Immature natural killer cell (primary cell): ENCODE results near the gene SLC22A3. TPM values are rescaled to one million over a fixed set of nuclear protein-coding genes. Genes with fewer than 3 reads are reported as not detected.
"Not testable (repeated sequence)": the region's sequence is repeated elsewhere in the genome, so short reads cannot be mapped to it uniquely, and the experiment has no call there.

ENCODE experiments used
- DNase-seq, 3 donors: peaks; one replicate each; pipeline ENCODE4 v3.0.0; 2022; ENCODE audit warnings: mixed read lengths in 1 of 3
- H3K27ac Mint-ChIP-seq, 6 donors: one replicate each; pipeline ENCODE4 v1.8.0; 2020; ENCODE audit warnings: mixed read lengths in 6 of 6, mild to moderate bottlenecking in 5 of 6, inconsistent platforms in 4 of 6, moderate library complexity in 3 of 6
- H3K27me3 Mint-ChIP-seq, 3 donors: one replicate each; pipeline ENCODE4 v1.8.0; 2020 to 2021; ENCODE audit warnings: low read depth in 3 of 3, mild to moderate bottlenecking in 3 of 3, mixed read lengths in 3 of 3, moderate library complexity in 3 of 3, inconsistent platforms in 1 of 3
- H3K36me3 Mint-ChIP-seq, 3 donors: one replicate each; pipeline ENCODE4 v1.8.0; 2020; ENCODE audit warnings: mixed read lengths in 3 of 3, inconsistent platforms in 2 of 3, mild to moderate bottlenecking in 2 of 3
- H3K4me1 Mint-ChIP-seq, 2 donors: one replicate each; pipeline ENCODE4 v1.8.0; 2020; ENCODE audit warnings: inconsistent platforms in 2 of 2, mild to moderate bottlenecking in 2 of 2, mixed read lengths in 2 of 2, moderate library complexity in 1 of 2
- H3K4me3 Mint-ChIP-seq, 5 donors: one replicate each; pipeline ENCODE4 v1.8.0; 2020; ENCODE audit warnings: mild to moderate bottlenecking in 5 of 5, mixed read lengths in 5 of 5, inconsistent platforms in 3 of 5, moderate library complexity in 3 of 5
- H3K9me3 Mint-ChIP-seq, 6 donors: one replicate each; pipeline ENCODE4 v1.8.0; 2020; ENCODE audit warnings: mild to moderate bottlenecking in 6 of 6, mixed read lengths in 6 of 6, inconsistent platforms in 4 of 6, moderate library complexity in 3 of 6
- polyA plus RNA-seq, 3 donors: library from polyadenylated mRNA; unstranded; fragments of 300-500 nt; fragmentation: Illumina TruSeq; gene quantifications; one replicate each; pipeline ENCODE4 v1.2.3, GENCODE V29; 2021

Gene SLC22A3
- polyA plus RNA-seq, 3 donors from 2014 or later = 0.11 TPM; not detected in 2

DNA sequence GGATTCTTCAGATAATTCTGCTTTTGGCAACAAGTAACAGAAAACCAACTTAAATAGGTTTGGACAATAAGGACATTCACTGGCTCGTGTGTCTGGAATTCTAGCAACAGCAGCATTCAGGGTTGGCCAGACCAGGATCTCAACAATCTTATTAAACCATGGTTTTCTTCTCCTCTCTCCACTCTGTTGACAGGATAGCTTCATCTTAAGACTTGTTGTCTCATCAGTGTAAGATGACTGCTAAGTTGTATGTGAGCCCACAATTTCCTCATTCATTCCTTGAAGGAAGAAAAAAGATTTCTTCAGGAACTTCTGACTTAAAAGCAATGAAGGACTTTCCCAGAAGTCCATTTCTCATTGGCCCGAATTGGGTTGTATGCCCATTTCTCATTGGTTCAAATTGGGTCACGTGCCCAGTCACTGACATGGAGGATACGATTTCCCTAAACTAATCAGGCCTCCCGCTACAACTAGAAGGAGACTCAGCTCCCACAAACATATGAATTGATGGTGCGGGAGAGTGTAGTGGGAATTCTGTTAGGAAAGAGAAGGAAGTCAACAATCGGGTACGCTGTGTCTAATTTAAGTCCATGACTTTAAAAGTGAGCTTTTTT lies 83.7 kb downstream of the SLC22A3 start:
- Mint-ChIP-seq H3K4me3 (no peak overlapping the region), H3K27ac (no peak overlapping the region), H3K4me1 (peaks cover 11 to 16% of the 10 kb centered on the region in 2 donors), H3K9me3 (no peaks in the 10 kb centered on the region), H3K36me3 (peaks cover 0 to 4% (median 0%) of the 10 kb centered on the region in 3 donors), H3K27me3 (peaks cover 0 to 12% (median 5%) of the 10 kb centered on the region in 3 donors)
- DNase-seq = no peak

DNA sequence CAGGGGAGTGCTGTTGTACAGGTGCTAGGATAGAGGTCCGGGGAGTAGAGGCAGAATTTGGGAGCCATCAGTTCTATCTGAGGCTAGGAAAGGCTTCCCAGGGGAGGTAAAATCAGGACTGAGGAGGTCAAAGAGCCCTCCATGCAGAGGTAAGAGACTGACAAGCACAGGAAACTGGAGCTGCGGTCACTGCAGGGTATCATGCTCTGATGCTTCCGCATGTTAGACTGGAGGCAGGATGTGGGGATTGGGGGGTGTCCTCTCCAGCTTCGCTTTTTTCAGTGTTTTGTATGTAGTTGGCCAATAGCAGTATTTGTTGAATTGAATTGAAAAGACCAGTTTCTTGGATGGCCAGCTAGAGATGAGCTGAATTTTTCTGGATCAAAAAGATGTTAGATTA lies 87.8 kb downstream of the SLC22A3 start:
- peaks cover 11 to 16% of the 10 kb centered on the region in 2 donors for H3K4me1 Mint-ChIP-seq
- DNase-seq = no peak
- peaks cover 0 to 7% (median 6%) of the 10 kb centered on the region in 3 donors for H3K27me3 Mint-ChIP-seq
- H3K27ac Mint-ChIP-seq = peak overlapping the region in 2 of 6 donors; percentile 13 to 36
- H3K36me3 Mint-ChIP-seq = peaks cover 4 to 18% (median 12%) of the 10 kb centered on the region in 3 donors
- no peaks in the 10 kb centered on the region for H3K9me3 Mint-ChIP-seq
- H3K4me3 Mint-ChIP-seq = no peak overlapping the region

DNA sequence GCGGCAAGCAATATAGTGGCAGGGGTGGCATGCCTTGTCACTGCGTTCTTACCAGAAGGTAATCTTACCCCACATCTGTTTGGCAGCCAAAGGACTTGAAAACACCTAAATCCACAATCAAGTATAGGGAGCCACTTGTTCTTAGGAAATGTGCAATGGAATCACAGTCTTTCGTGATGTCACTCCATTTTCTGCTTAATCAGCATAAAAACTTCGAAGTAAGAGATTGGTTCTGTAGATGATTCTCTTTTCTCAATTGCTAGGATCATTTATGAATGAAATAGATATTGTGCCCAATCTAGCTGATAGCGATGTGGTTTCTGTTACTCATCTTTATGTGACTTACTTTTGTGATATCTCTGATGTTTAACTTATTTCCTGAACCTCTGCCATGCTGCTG lies 89.0 kb downstream of the SLC22A3 start:
- Mint-ChIP-seq H3K27me3 (peaks cover 0 to 3% (median 2%) of the 10 kb centered on the region in 3 donors), H3K4me1 (peaks cover 11 to 16% of the 10 kb centered on the region in 2 donors), H3K36me3 (peaks cover 4 to 19% (median 12%) of the 10 kb centered on the region in 3 donors), H3K9me3 (no peaks in the 10 kb centered on the region), H3K4me3 (no peak overlapping the region), H3K27ac (no peak overlapping the region)
- no peak for DNase-seq

DNA sequence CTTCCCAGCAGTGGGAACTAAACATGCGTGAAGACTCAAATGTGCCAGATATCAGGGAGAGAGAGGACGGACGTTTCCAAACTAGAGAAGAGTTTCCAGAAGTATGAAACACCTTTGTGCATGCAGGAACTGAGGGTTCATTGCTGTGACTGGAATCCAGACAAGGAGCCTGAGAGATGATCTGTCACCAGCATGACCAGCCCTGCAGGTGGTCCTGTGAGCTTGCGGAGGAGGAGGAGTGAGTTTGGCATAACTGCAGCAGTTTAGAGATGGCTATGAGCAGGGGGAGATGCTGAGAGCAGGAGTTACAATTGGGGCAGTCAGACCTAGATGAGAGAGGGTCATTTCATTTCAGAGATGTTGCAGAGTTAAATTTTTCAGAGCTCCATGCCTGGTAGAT lies 89.6 kb downstream of the SLC22A3 start:
- peaks cover 0 to 2% (median 2%) of the 10 kb centered on the region in 3 donors for H3K27me3 Mint-ChIP-seq
- peak overlapping the region in 1 of 6 donors; percentile 26 for H3K27ac Mint-ChIP-seq
- DNase-seq = no peak
- no peak overlapping the region for H3K4me3 Mint-ChIP-seq
- H3K36me3 Mint-ChIP-seq = peaks cover 4 to 19% (median 12%) of the 10 kb centered on the region in 3 donors
- peaks cover 11 to 16% of the 10 kb centered on the region in 2 donors for H3K4me1 Mint-ChIP-seq
- H3K9me3 Mint-ChIP-seq = no peaks in the 10 kb centered on the region

DNA sequence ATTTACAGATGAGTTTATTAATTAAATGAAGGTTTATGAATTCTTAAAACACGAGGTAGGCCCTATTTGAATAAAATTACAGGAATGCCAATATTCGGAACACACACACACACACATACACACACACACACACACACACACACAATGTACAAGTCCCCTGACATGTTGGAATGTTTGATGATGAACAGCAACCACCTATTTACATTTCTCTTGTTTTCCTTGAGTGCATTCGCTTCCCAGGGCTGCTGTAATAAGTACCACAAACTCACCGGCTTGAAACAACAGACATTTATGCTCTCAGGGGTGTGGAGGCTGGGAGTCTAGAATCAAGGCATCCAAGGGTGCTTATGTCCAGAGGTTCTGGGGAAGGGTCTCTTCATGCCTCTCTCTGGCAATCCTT lies 90.3 kb downstream of the SLC22A3 start:
- Mint-ChIP-seq H3K27ac (no peak overlapping the region), H3K9me3 (no peaks in the 10 kb centered on the region), H3K27me3 (peaks cover 0 to 5% (median 0%) of the 10 kb centered on the region in 3 donors), H3K36me3 (peaks cover 4 to 23% (median 12%) of the 10 kb centered on the region in 3 donors), H3K4me3 (no peak overlapping the region), H3K4me1 (peaks cover 11 to 20% of the 10 kb centered on the region in 2 donors)
- DNase-seq = no peak

DNA sequence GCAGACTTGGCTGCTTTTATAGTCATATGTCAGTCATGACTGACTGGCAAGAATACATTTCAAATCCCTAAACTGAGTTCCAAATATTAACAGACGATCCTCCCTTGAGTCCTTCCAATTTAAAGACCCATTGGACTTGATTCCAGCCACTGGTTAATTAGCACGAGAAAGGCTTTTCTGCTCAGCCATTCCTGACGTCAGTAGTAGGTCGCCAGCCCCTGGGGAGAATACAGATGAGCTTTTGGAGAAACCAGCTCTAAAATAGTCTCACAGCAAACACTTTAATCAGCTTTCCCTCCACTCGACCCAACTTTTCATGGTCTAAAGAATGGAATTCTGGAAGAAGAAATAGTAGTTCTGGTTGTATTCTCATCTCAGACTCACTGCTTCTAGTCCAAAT lies 91.6 kb downstream of the SLC22A3 start:
- no peak overlapping the region for H3K4me3 Mint-ChIP-seq
- H3K27me3 Mint-ChIP-seq = peaks cover 0 to 5% (median 0%) of the 10 kb centered on the region in 3 donors
- H3K27ac Mint-ChIP-seq = no peak overlapping the region
- H3K4me1 Mint-ChIP-seq = peaks cover 11 to 20% of the 10 kb centered on the region in 2 donors
- no peaks in the 10 kb centered on the region for H3K9me3 Mint-ChIP-seq
- H3K36me3 Mint-ChIP-seq = peaks cover 4 to 29% (median 12%) of the 10 kb centered on the region in 3 donors
- no peak for DNase-seq

DNA sequence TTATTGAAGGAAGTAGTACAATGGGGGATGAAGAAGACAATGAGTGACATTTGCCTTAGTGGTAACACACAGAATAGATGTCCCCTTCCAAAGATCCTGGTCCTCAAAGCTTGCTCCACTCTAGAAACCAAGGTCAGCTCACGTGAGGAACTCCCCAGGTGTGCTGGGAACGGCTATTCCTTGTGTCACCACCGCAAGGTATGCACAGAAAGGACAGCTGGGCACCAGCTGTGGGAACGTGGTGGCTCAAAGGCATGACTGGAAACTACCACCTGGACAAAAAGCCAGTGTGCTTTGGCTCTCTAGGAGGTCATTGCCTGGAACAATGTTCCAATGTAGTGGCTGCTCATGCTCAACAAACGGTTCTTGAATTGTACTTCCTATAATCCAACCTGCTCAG lies 94.0 kb downstream of the SLC22A3 start:
- H3K9me3 Mint-ChIP-seq = no peaks in the 10 kb centered on the region

DNA sequence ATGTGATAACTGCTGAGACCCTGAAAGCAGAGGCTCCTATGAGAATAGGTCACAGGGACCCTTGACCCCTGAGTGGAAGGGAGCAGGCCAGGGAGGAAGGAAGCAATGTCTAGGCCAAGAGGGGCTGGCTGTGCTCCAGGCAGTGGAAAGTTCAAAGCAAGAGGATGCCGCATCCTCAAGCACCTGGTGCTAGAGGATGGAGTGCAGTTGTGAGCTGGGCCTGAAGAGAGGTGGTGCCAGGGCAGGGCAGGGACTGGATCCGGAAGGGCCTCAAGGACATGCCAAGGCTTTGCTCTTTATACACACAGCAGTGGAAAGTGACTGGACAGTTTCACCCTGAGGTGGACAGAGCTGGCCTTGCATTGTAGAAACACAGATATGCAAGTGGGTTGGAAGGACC lies 97.0 kb downstream of the SLC22A3 start:
- peaks cover 0 to 5% (median 3%) of the 10 kb centered on the region in 3 donors for H3K27me3 Mint-ChIP-seq
- H3K27ac Mint-ChIP-seq = no peak overlapping the region

More for the DNA sequence above, 94.0 kb downstream of the SLC22A3 start:
- Mint-ChIP-seq H3K4me1 (peaks cover 11 to 20% of the 10 kb centered on the region in 2 donors), H3K4me3 (no peak overlapping the region), H3K27ac (no peak overlapping the region), H3K27me3 (peaks cover 0 to 5% (median 3%) of the 10 kb centered on the region in 3 donors), H3K36me3 (peaks cover 18 to 47% (median 34%) of the 10 kb centered on the region in 3 donors)
- DNase-seq = no peak

DNA sequence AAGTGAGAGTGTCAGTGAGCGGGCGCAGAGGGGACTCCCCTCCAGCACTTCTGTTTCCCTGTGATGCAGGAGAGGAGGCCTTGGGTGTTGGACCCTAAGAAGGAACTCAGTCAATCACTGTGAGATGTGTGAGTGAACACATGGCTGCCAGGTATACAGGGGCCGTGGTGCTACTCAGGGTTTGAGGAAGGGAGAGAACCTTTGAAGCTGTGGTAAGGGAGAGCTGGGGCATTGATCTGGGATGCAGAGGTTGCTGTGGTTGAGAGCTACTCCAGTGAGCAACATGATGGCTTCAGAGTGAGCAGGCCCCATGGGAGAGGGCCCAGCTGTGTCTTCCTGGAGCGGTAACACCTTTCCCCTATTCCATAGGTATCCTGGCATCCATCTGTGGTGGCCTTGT lies 99.2 kb downstream of the SLC22A3 start:
- Mint-ChIP-seq H3K36me3 (peaks cover 24 to 52% (median 38%) of the 10 kb centered on the region in 3 donors), H3K9me3 (no peaks in the 10 kb centered on the region), H3K27ac (peak overlapping the region in 1 of 6 donors; percentile 2), H3K4me3 (no peak overlapping the region), H3K4me1 (peaks cover 15 to 30% of the 10 kb centered on the region in 2 donors), H3K27me3 (peaks cover 0 to 5% (median 3%) of the 10 kb centered on the region in 3 donors)
- no peak for DNase-seq

More for the DNA sequence above, 97.0 kb downstream of the SLC22A3 start:
- Mint-ChIP-seq H3K4me1 (peaks cover 15 to 30% of the 10 kb centered on the region in 2 donors), H3K36me3 (peaks cover 14 to 46% (median 26%) of the 10 kb centered on the region in 3 donors), H3K4me3 (no peak overlapping the region), H3K9me3 (no peaks in the 10 kb centered on the region)
- no peak for DNase-seq

DNA sequence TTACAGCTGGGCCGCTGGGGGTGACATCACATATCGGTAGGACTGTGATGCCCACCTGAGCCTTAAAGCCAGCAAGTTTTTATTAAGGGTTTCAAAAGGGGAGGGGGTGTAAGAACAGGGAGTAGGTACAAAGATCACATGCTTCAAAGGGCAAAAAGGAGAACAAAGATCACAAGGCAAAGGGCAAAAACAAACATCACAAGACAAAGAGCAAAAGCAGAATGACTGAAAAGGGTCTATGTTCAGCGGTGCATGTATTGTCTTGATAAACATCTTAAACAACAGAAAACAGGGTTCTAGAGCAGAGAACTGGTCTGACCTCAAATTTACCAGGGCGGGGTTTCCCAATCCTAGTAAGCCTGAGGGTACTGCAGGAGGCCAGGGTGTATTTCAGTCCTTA lies 101.6 kb downstream of the SLC22A3 start:
- H3K27ac Mint-ChIP-seq, DNase-seq, H3K4me3 Mint-ChIP-seq, H3K27me3 Mint-ChIP-seq, H3K9me3 Mint-ChIP-seq: not testable (repeated sequence)
- peaks cover 15 to 26% of the 10 kb centered on the region in 2 donors for H3K4me1 Mint-ChIP-seq
- peaks cover 31 to 58% (median 51%) of the 10 kb centered on the region in 3 donors for H3K36me3 Mint-ChIP-seq

DNA sequence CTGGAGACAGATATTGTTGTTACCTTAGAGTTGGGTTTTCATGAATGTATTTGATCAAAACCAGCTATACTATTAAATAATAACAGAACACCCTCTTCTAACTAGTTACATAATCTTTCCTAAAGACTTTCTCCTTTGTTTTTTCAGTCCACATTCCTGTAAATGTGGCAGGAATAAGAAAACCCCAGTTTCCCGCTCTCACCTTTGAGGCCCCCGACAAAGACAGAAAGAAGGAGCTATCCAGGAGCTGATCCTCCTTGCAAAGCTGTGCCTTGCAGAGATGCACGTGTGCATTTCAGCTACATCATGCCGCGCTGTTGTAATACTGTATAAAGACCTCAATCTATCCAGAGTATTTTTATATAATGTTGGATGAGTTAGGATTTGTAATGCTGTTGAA lies 102.7 kb downstream of the SLC22A3 start:
- peaks cover 11 to 18% of the 10 kb centered on the region in 2 donors for H3K4me1 Mint-ChIP-seq
- H3K27ac Mint-ChIP-seq = peak overlapping the region in 1 of 6 donors; percentile 53
- peaks cover 0 to 2% (median 0%) of the 10 kb centered on the region in 3 donors for H3K27me3 Mint-ChIP-seq
- no peak overlapping the region for H3K4me3 Mint-ChIP-seq
- no peaks in the 10 kb centered on the region for H3K9me3 Mint-ChIP-seq
- peaks cover 29 to 48% (median 46%) of the 10 kb centered on the region in 3 donors for H3K36me3 Mint-ChIP-seq
- DNase-seq = no peak

DNA sequence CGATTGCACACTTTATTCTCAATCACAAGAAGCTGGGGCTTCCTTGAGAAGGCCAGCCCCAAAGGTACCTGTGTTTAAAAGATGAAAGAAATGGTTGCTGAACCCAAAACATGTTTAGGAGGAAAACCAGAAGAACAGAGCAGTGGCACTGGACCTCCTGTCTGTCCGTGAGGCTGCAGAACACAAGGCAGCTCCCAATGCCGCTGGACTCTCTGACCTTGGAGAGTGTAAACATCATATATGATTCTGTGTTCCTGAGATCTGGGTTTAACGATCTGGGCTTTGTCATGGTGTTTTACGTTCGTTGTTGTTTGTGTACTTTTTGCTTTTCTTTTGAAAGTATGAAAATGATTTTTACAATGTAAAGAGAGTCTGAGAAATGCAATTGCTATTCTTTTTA lies 106.1 kb downstream of the SLC22A3 start:
- H3K4me3 Mint-ChIP-seq = no peak overlapping the region
- H3K27ac Mint-ChIP-seq = peak overlapping the region in 1 of 6 donors; percentile 21
- peaks cover 0 to 9% (median 2%) of the 10 kb centered on the region in 3 donors for H3K27me3 Mint-ChIP-seq
- H3K9me3 Mint-ChIP-seq = no peaks in the 10 kb centered on the region
- no peaks in the 10 kb centered on the region for H3K4me1 Mint-ChIP-seq
- peaks cover 17 to 41% (median 30%) of the 10 kb centered on the region in 3 donors for H3K36me3 Mint-ChIP-seq
- no peak for DNase-seq

DNA sequence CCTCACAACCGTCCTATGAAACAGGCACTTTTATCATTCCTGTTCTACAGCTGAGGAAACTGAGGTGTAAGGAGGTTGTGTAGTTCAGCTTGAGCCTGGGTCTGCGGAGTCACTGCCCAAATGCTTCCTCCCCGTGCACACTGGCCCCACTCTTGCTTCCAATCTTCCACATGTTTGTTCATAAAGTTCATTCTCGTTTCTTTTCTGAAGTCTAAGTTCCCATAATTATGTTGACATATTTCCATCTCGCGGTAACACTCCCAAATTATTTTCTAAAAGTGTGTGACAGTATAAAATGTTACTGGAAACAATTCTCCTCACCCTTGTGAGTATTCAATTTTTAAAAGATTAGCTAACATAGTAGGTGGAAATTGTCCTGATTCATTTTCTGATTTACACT lies 106.9 kb downstream of the SLC22A3 start:
- DNase-seq = no peak
- Mint-ChIP-seq H3K4me1 (no peaks in the 10 kb centered on the region), H3K4me3 (no peak overlapping the region), H3K27me3 (peaks cover 0 to 9% (median 0%) of the 10 kb centered on the region in 3 donors), H3K36me3 (peaks cover 23 to 36% (median 30%) of the 10 kb centered on the region in 3 donors), H3K9me3 (no peaks in the 10 kb centered on the region), H3K27ac (peak overlapping the region in 1 of 6 donors; percentile 29)

DNA sequence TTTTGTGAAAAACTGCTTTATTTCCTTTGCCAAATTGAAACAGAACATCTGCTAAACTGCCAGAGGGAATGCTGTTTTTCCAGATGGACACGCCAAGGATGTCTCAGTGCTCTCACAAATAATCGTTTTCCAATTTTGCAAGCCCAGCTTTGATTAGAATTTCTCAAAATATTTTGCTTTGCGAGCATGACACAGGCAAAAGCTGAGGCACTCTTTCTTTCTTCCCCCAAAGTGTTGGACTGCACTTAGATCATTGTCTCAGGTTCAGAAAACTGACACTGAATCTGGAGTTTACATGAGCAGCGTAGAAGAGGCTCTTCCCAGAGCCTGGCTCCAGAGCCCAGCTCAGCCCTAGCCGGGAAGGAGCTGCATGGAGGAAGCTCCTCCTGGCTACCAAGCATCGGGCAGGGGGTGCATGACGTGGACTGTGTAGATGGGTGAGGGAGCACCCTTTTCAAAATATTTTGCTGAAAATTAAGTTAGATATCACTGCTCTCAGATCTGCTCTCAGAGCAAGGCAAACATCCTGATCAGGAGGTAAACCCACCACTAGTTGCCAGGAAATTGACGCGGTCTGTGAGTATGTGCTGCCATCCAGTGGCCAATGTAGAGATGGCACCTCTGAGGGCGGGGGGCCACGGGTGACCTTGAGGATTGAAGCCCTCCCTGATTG lies 107.5 kb downstream of the SLC22A3 start:
- DNase-seq = peak; percentile 67 to 74 (median 72)
- H3K9me3 Mint-ChIP-seq = no peaks in the 10 kb centered on the region
- peaks cover 0 to 9% (median 0%) of the 10 kb centered on the region in 3 donors for H3K27me3 Mint-ChIP-seq
- no peak overlapping the region for H3K27ac Mint-ChIP-seq
- no peak overlapping the region for H3K4me3 Mint-ChIP-seq
- peaks cover 22 to 34% (median 31%) of the 10 kb centered on the region in 3 donors for H3K36me3 Mint-ChIP-seq
- H3K4me1 Mint-ChIP-seq = no peaks in the 10 kb centered on the region
